Neural cell (in vitro differentiated cells): ENCODE results near the gene RASGRP1. TPM values are rescaled to one million over a fixed set of nuclear protein-coding genes. Genes with fewer than 3 reads are reported as not detected.

Source experiments
- H2AFZ ChIP-seq: fragments of 200-600, 300-800 bp; sonication (generic), shearing (Covaris generic); 2 replicates; pipeline ENCODE4 v1.6.0; 2014; ENCODE audit warnings: low read depth, mild to moderate bottlenecking, antibody characterized with exemption, low read length, moderate library complexity
- H3F3A ChIP-seq: fragments of 200-600 bp; shearing (Covaris generic); 2 replicates; pipeline ENCODE4 v1.6.1; 2016; ENCODE audit warnings: mild to moderate bottlenecking, moderate library complexity, mixed read lengths, antibody characterized with exemption, low read length; ENCODE audit not compliant: insufficient read depth, poor library complexity, severe bottlenecking
- H3K27ac ChIP-seq: fragments of 200-600, 300-800 bp; sonication (generic), shearing (Covaris generic); 2 replicates; pipeline ENCODE4 v1.5.1; 2014; ENCODE audit warnings: mild to moderate bottlenecking, low read length, moderate library complexity
- H3K27me3 ChIP-seq: fragments of 300-800, 200-600 bp; sonication (generic), shearing (Covaris generic); 2 replicates; pipeline ENCODE4 v1.6.0; 2014; ENCODE audit warnings: mild to moderate bottlenecking, low read depth, low read length, moderate library complexity; ENCODE audit not compliant: insufficient read depth
- H3K36me3 ChIP-seq: fragments of 300-800, 200-600 bp; sonication (generic), shearing (Covaris generic); 2 replicates; pipeline ENCODE4 v1.5.1; 2014; ENCODE audit warnings: mild to moderate bottlenecking, antibody characterized with exemption, low read length, moderate library complexity; ENCODE audit not compliant: insufficient read depth
- H3K4me2 ChIP-seq: fragments of 300-800, 200-600 bp; sonication (generic), shearing (Covaris generic); 2 replicates; pipeline ENCODE4 v1.6.0; 2014; ENCODE audit warnings: mild to moderate bottlenecking, low read length
- H3K4me3 ChIP-seq: fragments of 300-800, 200-600 bp; sonication (generic), shearing (Covaris generic); 2 replicates; pipeline ENCODE4 v1.5.1; 2014; ENCODE audit warnings: mild to moderate bottlenecking, low read length, moderate library complexity
- H3K79me2 ChIP-seq: fragments of 200-600 bp; shearing (Covaris generic); replicated peaks from 2 replicates; pipeline ENCODE4 v1.6.0; 2014; ENCODE audit warnings: mild to moderate bottlenecking, low read length, moderate library complexity; ENCODE audit not compliant: insufficient read depth
- H3K9ac ChIP-seq: fragments of 300-800, 200-600 bp; sonication (generic), shearing (Covaris generic); 2 replicates; pipeline ENCODE4 v1.6.1; 2016; ENCODE audit warnings: mild to moderate bottlenecking, low read length, mixed read lengths
- H3K9me2 ChIP-seq: fragments of 200-600 bp; shearing (Covaris generic); 2 replicates; pipeline ENCODE4 v1.6.1; 2016; ENCODE audit warnings: mild to moderate bottlenecking, low read length, mixed read lengths; ENCODE audit not compliant: insufficient read depth
- H3K9me3 ChIP-seq: fragments of 200-600, 300-800 bp; sonication (generic), shearing (Covaris generic); 2 replicates; pipeline ENCODE4 v1.6.1; 2016; ENCODE audit warnings: mild to moderate bottlenecking, mixed run types, low read length, moderate library complexity, mixed read lengths
- H4K20me1 ChIP-seq: fragments of 200-600 bp; shearing (Covaris generic); 2 replicates; pipeline ENCODE4 v1.6.1; 2016; ENCODE audit warnings: mild to moderate bottlenecking, mixed run types; ENCODE audit not compliant: insufficient read depth
- EP300 ChIP-seq: fragments of 450-650 bp; conservative IDR thresholded peaks from 2 replicates; pipeline ENCODE4 v1.6.1; 2014; ENCODE audit warnings: antibody characterized with exemption, mild to moderate bottlenecking, moderate library complexity; ENCODE audit not compliant: poor library complexity, severe bottlenecking
- EZH2 ChIP-seq: fragments of 200-600, 300-800 bp; shearing (Covaris generic), sonication (generic); IDR thresholded peaks from 2 replicates; pipeline ENCODE4 v1.6.1; 2014; ENCODE audit warnings: antibody characterized with exemption, low read length, borderline replicate concordance, mild to moderate bottlenecking; ENCODE audit not compliant: insufficient read depth, poor library complexity, severe bottlenecking
- MXI1 ChIP-seq: fragments of 450-650 bp; conservative IDR thresholded peaks from 2 replicates; pipeline ENCODE4 v1.6.1; 2014; ENCODE audit warnings: antibody characterized with exemption, mild to moderate bottlenecking; ENCODE audit not compliant: poor library complexity, severe bottlenecking
- POLR2AphosphoS5 ChIP-seq: IDR thresholded peaks from 2 replicates; pipeline ENCODE4 v1.6.1; 2012
- RAD21 ChIP-seq: fragments of 450-650 bp; conservative IDR thresholded peaks from 2 replicates; pipeline ENCODE4 v1.6.1; 2014; ENCODE audit warnings: antibody characterized with exemption, mild to moderate bottlenecking, moderate library complexity
- REST ChIP-seq: IDR thresholded peaks from 2 replicates; pipeline ENCODE4 v1.6.1; 2012; ENCODE audit warnings: borderline replicate concordance
- SMC3 ChIP-seq: fragments of 450-650 bp; conservative IDR thresholded peaks from 2 replicates; pipeline ENCODE4 v1.6.1; 2014; ENCODE audit warnings: antibody characterized with exemption, mild to moderate bottlenecking, moderate library complexity; ENCODE audit not compliant: poor library complexity
- TAF1 ChIP-seq: IDR thresholded peaks from 2 replicates; pipeline ENCODE4 v1.6.1; 2012; ENCODE audit warnings: low read depth
- polyA plus RNA-seq: library from polyadenylated mRNA; depleted of rRNA; stranded (reverse); fragments of >200 nt; gene quantifications from 2 replicates; pipeline ENCODE4 v1.2.3, GENCODE V29; 2014
- TF ChIP-seq, protein P1 (sequence below): fragments of 450-650 bp; IDR thresholded peaks from 2 replicates; pipeline ENCODE4 v1.5.1; 2014; ENCODE audit warnings: antibody characterized with exemption, mild to moderate bottlenecking, moderate library complexity; ENCODE audit not compliant: poor library complexity, severe bottlenecking

RASGRP1 gene
- polyA plus RNA-seq, 1 donor from 2014 or later, result 3.1 TPM

GRCh38 chr15:38608682-38609081, 44.1 kb upstream of the RASGRP1 start:
- H3K27ac ChIP-seq, result no peak overlapping the region
- no peak overlapping the region for H3K4me3 ChIP-seq
- no peaks in the 10 kb centered on the region for H3K27me3 ChIP-seq
- H3K9ac ChIP-seq, result no peak overlapping the region
- no peaks in the 10 kb centered on the region for H3K9me3 ChIP-seq
- H4K20me1 ChIP-seq, result no peaks in the 10 kb centered on the region
- no peak overlapping the region for H2AFZ ChIP-seq
- no peaks in the 10 kb centered on the region for H3K79me2 ChIP-seq
- H3K36me3 ChIP-seq, result no peaks in the 10 kb centered on the region
- no peaks in the 10 kb centered on the region for H3K9me2 ChIP-seq
- no peak overlapping the region for H3K4me2 ChIP-seq
- H3F3A ChIP-seq, result no peaks in the 10 kb centered on the region
- no peak for TF ChIP-seq SMC3
- no peak for TF ChIP-seq RAD21
- no peak for TF ChIP-seq EP300
- TF ChIP-seq REST, result no peak
- no peak for TF ChIP-seq TAF1
- no peak for TF ChIP-seq EZH2
- TF ChIP-seq, protein P1, sequence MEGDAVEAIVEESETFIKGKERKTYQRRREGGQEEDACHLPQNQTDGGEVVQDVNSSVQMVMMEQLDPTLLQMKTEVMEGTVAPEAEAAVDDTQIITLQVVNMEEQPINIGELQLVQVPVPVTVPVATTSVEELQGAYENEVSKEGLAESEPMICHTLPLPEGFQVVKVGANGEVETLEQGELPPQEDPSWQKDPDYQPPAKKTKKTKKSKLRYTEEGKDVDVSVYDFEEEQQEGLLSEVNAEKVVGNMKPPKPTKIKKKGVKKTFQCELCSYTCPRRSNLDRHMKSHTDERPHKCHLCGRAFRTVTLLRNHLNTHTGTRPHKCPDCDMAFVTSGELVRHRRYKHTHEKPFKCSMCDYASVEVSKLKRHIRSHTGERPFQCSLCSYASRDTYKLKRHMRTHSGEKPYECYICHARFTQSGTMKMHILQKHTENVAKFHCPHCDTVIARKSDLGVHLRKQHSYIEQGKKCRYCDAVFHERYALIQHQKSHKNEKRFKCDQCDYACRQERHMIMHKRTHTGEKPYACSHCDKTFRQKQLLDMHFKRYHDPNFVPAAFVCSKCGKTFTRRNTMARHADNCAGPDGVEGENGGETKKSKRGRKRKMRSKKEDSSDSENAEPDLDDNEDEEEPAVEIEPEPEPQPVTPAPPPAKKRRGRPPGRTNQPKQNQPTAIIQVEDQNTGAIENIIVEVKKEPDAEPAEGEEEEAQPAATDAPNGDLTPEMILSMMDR, result no peak
- TF ChIP-seq MXI1, result no peak
- no peak for TF ChIP-seq POLR2AphosphoS5

DNA sequence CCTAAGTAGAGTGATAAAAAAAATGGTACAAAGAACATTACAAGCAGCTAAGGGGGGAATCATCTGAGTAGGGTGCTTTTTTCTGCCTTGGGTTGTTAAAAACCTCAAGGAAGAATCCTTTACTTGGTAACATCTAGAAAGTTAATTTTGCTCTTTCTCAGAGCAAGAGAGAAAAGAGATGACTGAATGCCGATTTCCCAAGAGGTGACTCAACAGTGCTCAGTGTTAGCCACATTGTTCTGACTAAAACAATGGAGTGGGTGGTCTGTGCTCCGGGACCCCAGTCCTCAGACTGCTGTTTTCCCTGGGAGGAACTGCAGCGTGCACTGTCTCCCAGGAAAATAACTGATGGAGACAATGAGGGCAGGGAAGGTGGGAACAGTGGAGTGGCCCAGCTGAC, 41.1 kb upstream of the RASGRP1 start:
- H3K9ac ChIP-seq, result no peak overlapping the region
- no peak overlapping the region for H3K27ac ChIP-seq
- H2AFZ ChIP-seq, result no peak overlapping the region
- H3K9me2 ChIP-seq, result no peaks in the 10 kb centered on the region
- H3K4me3 ChIP-seq, result no peak overlapping the region
- H4K20me1 ChIP-seq, result no peaks in the 10 kb centered on the region
- H3K4me2 ChIP-seq, result no peak overlapping the region
- no peaks in the 10 kb centered on the region for H3K36me3 ChIP-seq
- TF ChIP-seq, protein P1, result no peak
- TF ChIP-seq MXI1 (no peak), SMC3 (no peak), REST (no peak), EP300 (no peak), RAD21 (no peak), POLR2AphosphoS5 (no peak)
- H3K27me3 ChIP-seq, result no peaks in the 10 kb centered on the region
- no peaks in the 10 kb centered on the region for H3K79me2 ChIP-seq
- H3F3A ChIP-seq, result no peaks in the 10 kb centered on the region
- no peaks in the 10 kb centered on the region for H3K9me3 ChIP-seq
